GM12874 (cell line): Measurements from ENCODE around the gene THBS4.

Source experiments
- TF ChIP-seq, protein P1 (sequence below): IDR thresholded peaks from 2 replicates; pipeline ENCODE4 v1.5.1; 2011; ENCODE audit warnings: low read depth, mild to moderate bottlenecking, control low read depth, low read length, moderate library complexity; ENCODE audit not compliant: insufficient read depth

THBS4 gene

DNA sequence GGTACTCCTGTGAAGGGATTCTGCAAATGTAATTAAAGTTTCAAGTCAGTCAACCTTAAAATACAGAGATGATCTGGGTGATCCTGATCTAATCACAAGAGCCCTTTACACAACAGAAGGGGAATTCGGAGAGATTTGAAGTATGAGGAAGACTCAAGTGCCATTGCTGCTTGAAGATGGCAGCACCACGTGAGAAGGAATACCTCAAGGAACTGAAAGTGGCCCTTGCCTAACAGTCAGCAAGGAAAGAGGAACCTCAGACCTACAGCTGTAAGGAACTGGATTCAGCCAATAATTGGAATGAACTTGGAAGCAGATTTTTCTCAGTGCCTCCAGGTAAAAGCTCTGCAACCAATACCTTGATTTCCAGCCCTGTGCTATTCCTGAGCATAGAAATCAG lies 87.4 kb downstream of the THBS4 start:
- TF ChIP-seq, protein P1, sequence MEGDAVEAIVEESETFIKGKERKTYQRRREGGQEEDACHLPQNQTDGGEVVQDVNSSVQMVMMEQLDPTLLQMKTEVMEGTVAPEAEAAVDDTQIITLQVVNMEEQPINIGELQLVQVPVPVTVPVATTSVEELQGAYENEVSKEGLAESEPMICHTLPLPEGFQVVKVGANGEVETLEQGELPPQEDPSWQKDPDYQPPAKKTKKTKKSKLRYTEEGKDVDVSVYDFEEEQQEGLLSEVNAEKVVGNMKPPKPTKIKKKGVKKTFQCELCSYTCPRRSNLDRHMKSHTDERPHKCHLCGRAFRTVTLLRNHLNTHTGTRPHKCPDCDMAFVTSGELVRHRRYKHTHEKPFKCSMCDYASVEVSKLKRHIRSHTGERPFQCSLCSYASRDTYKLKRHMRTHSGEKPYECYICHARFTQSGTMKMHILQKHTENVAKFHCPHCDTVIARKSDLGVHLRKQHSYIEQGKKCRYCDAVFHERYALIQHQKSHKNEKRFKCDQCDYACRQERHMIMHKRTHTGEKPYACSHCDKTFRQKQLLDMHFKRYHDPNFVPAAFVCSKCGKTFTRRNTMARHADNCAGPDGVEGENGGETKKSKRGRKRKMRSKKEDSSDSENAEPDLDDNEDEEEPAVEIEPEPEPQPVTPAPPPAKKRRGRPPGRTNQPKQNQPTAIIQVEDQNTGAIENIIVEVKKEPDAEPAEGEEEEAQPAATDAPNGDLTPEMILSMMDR, result no peak

DNA sequence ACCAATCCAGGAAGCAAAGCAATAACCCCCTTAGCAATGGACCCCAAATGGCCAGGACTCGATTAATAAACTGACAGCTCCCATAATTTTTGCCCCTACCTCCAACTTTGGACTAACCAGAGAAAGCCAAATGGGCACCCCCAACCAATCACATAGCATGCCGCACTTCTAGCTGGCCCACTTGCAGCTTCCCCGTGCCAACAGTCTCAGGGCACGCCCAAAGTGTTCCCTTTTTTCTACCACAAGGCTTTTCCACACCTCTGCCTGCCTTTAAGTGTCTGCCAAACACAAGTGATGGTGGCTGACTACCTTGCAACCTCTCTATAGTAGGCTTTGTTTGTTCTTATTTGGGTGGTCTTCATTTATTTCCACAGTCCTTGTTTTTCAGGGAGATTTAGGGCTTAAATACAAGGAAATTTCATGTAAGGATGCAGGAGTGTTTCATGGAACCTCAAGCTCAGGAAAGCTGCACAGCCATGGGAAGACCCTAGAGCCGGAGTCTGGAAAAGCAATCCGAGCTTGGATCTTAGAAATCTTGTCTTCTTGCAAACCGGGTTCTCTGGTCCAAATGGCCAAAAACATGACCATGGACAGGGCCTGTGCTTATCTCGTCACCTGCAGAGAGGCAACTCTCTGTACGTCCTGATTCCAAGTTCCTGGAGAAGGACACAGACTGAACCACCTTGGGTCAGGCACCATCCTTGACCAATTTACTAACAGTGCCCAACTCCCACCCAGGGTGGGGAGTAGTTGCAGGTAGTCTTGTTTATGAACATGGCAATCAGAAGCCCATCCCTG lies 89.2 kb downstream of the THBS4 start:
- TF ChIP-seq, protein P1, result no peak

DNA sequence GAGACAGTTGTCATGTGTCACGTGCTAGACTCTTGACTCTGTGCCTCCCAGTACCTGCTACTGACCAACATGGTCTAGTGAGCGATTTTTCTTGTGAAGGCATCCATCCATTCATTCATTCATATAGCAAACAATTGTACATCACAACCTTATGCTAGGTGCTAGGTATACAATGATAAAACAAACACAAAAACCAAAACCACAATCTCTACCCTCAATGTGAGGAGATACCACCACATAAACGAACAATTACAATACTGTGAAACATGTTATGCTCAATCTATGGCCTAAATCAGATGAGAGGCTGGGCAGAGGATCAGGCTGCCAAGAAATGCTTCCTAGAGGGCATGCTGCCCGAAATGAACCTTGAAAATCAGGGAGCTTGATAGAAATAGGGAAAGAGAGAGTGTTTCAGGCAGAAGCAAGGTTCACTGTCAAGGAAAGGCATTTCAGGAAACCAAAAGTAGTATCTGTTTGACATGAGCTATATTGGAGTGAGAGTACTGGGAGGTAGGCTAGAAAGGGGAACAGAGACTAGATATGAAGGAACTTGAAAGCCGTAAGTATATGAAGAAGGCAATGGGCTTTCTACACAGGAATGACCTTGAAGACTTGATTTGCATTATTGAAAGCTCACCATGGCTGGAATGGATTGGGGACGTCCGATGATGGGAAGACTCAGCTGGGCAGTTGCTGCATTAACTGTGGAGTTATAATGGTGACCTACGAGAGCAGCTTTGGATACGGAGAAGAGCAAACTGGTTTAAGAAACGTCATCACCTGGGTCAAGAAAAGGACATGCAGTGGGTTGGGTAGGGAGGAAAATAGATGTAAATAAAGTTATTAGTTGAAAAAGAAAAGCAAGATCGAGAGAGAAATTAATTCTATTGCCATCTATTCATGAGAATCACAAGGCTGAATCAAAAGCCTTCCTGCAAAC lies 90.1 kb downstream of the THBS4 start:
- TF ChIP-seq, protein P1, result no peak

DNA sequence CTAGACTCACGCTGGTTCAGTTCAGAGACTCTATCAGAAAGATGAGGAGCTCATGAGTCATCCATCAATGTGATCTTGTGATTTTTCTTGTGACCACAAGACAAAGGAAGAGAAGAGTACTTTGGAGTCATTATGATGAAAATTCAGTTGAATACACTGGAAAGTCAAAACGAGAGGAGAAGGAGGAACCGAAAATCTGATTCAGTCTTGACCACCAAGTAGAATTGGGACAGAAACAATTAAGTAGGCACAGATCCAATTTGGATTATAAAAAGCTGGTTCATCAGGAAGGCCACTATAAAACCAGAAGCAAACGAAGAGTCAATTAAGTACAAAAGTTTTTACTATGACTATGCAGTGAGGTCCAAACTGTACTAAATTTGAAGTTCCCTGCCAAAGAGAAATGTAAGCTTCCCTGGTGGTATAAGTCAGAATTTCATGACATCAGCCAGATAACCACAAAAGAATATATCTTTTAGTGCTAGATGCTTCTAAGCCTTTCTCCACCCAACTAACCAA lies 90.9 kb downstream of the THBS4 start:
- TF ChIP-seq, protein P1, result no peak

DNA sequence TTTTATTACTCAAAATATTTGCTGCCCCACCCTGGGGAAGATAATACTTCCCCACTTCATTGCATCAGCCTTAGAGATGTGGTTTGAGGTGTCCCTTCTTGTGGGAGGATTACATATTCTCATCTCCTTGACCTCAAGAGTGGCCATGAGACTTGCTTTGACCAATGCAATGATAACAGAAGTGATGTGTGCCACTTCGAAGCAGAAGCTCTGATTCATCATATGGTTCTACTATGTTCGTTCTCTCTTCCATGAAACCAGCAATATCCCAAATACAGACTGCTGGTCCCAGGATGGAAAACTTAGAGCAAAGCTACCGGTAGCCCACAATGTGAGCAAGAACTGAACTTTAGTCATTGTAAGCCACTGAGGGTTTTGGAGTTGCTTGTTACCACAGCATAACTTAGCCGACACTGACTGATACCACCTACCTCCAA lies 92.0 kb downstream of the THBS4 start:
- TF ChIP-seq, protein P1, result no peak

DNA sequence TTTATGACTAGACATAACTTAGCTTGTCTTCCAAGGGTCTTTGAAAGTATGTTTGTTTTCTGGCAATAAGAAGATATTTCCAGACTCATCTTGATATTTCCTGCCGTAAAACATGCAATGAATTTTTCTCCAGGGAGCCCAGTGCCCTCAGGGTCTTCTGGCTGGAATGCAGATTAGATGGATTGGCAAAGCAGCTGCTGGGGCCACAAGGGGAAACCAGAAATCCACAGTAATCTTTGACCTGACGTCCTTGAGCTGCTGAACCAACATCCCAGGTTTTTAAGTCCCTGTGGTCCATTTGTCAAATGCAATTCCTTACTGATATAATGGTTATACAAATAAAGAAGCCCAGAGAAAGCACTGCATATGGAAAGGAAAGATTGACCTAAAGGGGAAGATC lies 93.0 kb downstream of the THBS4 start:
- TF ChIP-seq, protein P1, result no peak

DNA sequence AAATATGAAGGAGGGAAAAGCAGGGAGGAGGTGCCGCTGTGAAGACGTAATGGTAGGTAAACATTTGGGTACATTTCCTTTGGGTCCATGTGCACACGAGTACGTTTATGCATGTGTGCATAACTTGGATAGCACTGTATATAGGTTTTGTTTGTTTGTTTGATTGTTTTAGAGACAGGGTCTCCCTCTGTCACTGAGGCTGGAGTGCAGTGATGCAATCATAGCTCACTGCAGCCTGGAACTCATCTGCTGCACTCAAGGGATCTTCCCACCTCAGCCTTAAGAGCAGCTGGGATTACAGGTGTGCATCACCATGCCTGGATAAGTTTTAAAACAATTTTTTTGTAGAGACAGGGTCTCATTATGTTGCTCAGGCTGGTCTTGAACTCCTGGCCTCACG lies 94.0 kb downstream of the THBS4 start:
- TF ChIP-seq, protein P1, result no peak
